Endometrial microvascular endothelial cells (primary cell): ENCODE results near the gene EMP2. TPM values are rescaled to one million over a fixed set of nuclear protein-coding genes. Genes with fewer than 3 reads are reported as not detected.

Experiments used
- in situ Hi-C: cut with HindIII; loops from 2 replicates; pipeline ENCODE4 v1.10.0; 2017; ENCODE audit warnings: low sequenced_read_pairs, low pct_unique_long_range_greater_than_20kb; ENCODE audit errors: inconsistent ontology term
- total RNA-seq: library from RNA; depleted of rRNA; stranded (reverse); fragments of >200 nt; gene quantifications from one replicate; pipeline ENCODE4 v1.2.3, GENCODE V29; 2015; ENCODE audit errors: inconsistent ontology term

The EMP2 gene
- total RNA-seq, 1 donor from 2014 or later = 26.4 TPM

- in situ Hi-C loops = no loop called here
These were observed 4.6 kb upstream of the EMP2 start for GRCh38 chr16:10584981-10585438.

DNA sequence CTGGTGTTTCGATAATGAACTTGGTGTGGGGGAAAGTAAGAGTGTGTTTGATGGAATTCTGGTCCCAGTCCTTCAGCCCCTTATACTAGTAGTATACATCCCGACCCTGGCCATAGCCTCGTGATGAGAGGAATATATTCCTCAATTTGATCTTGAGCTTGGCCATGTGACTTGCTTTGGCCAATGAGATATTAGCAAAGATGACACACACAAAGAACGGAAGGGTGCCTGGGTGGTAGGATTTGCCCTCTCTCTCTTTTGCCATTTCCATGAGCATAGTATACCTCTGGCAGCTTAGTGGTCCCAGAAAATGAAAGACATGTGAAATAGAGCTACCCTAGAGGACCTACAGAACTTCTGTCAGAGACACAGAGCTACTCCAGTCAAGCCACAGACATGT, 2.9 kb upstream of the EMP2 start:
- in situ Hi-C loops = no loop called here

DNA sequence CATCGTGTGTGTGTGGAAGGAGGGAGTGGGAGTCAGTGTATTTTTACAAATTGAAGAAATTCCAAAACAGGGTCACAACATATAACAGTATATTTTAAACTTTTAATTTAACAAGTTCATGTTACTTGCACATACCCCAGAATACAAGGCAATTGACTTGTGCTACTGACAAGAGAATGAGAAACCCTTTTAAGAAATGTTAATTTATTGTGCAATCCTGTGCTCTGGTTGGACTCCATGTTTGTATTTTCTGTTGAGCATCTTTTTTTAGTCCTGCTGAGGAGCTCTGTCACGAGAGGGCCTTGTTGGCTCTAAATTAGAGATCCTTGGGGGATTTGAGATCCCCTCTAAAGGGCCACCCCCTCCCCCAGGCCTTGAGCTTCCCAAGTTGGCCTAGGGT, 1.1 kb upstream of the EMP2 start:
- in situ Hi-C loops = no loop called here

GRCh38 chr16:10580883-10581247, 467 bp upstream of the EMP2 start:
- in situ Hi-C loops = no loop called here

DNA sequence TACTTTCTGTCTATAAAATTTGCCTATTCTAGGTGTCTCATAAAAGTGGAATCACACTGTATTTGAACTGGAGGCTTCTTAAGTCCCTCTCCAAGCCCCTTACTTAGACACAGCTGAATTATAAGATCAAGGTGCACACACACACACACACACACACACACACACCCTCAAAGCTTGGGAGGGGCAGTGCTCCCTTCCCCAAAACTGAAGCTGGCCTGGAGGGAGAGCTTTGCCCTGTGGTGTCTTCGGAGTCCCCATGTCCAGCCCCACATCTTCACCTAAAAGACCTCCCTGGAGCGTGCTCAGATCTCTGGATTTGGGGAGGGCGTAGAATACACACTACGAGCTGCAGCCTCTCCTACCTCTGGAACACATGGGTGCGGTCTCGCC, 828 bp downstream of the EMP2 start:
- in situ Hi-C loops = no loop called here

DNA sequence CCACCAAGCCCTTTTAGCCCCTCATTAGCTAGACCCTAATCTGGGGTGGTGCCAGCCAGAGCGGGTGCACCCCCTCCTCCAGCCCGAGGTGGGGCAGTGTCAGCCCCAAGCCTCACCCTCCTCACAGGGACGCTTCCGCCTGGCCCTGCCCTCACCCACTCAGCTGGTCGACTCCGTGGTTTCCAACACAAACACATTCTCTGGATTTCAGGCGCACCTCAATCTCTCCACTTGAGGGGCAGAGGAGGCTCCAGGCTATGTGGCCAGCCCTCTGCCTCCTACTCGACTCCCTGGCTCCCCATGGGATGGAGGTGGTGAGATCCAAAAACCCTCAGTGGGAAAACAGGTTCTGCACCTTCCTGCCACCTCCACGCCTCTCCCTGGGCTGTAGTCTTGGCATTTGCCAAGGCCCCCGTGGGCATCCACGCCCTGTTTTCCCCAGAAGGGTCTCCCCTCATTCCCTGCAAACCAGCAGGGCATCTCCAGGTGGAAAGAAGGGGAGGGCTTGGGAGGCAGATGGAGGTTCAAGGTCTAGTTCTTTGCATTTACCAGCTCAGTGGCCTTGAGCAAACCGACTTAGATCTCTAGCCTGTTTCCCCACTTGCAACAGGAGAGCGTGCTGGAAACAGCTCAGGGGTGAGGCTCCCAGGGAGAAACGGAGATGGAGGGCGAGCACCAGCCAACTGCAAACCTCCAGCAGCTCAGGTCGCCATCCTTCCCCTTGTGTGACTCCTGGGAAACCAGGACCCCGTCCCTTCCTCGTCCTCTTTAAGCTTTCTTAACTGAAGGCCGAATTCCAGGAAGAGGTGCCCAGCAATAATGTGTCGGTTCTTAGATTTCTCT, 1.7 kb downstream of the EMP2 start:
- in situ Hi-C loops = no loop called here

DNA sequence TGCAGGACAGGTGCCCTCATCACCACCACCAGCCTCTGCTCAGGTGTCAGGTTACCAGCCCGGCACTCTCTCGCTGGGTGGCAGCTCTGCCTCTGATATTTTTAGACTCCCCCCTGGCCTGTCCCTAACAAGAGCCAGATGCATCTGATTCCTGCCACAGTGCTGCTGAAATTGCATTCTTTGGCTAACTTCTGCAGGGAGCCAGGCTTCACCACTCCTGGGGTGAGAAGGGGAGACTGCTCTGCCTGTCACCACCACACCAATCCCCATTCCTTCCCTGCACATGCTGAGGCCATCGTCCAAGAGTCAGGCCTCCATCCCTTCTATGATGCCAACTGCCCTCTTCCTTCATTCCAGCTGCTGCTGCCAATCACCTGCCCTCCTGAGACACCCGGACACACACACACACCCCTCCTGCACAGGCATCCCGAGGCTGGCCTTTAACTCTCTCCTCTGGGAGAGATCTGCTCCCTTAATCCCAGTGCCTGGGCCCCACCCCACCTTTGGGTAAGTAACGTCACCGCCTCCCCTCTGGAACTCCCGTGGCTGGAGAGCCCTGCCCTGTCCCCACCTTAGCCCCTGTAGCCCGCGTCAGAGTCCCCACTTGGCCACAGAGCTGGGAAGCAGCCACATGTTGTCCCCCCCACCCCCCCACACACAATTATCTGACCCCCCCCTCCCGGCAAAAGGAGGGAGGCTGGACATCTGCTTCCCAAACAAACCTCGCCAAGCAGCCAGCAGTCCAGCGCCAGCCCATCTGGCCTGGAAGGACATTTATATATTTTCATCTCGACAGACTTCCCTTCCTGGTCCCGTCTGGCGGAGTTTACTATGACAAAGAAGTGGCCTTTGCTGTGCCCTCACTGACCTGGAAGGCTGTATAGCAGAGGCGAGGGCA, 2.8 kb downstream of the EMP2 start:
- in situ Hi-C loops = no loop called here

DNA sequence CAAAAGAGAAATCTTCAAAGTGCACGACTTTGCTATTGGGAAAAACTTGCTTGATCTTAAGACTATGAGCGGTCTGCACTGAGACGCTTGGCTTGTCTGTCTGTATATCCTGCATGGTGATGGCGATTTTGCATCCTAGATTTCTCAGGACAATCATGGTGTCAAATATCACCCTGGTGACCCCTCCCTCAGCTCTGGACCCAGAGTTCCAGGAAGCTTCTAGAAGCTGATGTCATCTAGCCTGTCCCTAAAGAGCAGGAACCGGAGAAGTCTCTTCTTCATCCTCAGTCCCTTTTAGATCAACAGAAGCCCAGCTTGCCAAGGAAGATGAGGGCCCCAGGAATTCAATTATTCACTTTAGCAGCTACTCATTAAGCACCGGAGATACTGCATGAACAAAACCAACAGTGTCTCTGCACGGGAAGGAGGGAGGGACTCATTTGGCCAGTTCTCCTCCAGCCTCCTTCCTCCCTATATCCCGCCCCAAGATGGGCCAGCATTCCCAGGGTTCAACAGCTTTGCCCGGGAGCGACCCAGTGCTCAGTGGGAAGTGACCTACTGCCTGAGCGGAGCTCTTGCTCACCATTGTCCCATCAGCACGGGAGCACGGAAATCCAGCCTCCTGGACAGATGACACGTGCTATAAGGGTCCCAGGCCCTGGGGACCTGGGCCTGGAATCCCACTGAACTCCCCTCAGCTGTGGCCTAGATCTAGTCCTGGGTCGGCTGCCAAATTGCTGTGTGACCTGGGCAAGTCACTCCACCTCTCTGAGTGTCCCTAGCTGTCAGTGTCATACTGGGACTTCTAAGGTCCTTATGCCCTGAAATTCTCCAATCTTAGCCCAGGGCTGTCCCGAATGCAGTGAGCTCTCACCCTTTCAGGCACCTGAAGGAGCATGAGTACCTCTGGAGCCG, 3.8 kb downstream of the EMP2 start:
- in situ Hi-C loops = no loop called here

DNA sequence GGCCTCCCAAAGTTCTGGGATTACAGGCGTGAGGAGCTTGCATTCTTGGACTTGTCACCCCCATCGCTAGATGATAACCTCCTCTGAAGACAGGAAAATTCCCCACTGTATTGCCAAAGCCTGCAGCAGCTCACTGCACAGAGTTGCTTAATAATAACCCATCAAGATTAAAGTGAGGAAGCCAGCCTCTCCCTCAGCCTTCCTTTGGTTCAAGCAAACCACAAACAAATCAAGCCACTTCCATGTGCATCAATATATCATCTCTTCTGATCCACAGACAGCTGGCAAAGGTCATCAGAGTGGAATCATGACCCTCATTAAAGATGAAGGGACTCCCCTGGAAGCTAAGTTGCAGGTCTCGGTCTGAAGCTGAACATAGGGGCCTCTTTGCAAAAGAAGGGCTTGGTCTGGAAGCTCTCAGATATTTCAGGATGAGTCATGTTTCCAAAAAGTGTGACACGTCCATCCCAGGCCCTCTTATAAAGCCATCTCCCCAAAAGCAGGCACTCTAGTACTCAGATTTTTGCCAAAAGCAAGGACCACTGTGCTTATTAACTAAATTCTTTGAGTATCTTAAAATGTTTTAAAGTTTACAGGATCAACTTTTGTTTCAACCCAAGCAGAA, 4.8 kb downstream of the EMP2 start:
- in situ Hi-C loops = no loop called here

GRCh38 chr16:10572611-10573010, 7.8 kb downstream of the EMP2 start:
- in situ Hi-C loops = no loop called here

GRCh38 chr16:10571354-10571753, 9.0 kb downstream of the EMP2 start:
- in situ Hi-C loops = no loop called here

DNA sequence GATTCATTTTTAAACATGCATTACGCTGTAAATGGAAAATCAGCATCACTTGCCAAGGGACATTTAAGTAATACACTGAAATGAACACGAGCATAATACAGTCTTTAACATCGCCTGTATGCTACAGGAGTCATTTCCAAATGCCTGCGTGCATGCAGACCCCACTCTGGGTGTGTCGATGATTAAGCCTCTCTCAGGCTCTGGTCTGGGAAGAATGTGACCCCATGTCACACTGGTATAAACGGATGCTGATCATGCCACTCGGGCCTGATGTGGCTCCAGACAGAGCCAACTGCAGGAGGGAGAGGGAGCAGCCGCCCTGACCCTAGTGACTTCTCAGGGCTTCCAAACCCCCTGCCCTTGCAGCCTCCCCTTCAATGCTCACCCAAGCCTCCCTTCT, 10.8 kb downstream of the EMP2 start:
- in situ Hi-C loops = no loop called here

GRCh38 chr16:10566613-10567012, 13.8 kb downstream of the EMP2 start:
- in situ Hi-C loops = no loop called here

- in situ Hi-C loops = no loop called here
These were observed 15.2 kb downstream of the EMP2 start for GRCh38 chr16:10565167-10565566.

DNA sequence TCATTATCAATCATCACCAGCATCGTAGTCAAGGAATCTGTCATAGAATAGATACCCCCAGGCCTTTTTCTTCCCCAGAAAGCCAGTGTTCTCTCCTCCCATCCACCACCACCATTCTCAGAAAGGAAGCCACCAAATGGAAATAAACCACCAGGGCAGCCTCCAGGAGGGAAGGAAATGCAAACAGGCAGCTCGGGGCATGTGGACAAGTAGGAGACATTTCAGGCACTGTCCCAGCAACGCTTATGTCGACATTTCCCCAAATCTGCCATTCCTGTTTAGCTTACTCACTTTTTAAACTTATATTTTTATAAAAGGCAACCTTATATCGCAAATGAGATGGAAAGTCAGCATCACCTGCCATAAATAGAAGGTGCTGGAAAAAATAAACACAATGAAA, 15.8 kb downstream of the EMP2 start:
- in situ Hi-C loops = no loop called here

DNA sequence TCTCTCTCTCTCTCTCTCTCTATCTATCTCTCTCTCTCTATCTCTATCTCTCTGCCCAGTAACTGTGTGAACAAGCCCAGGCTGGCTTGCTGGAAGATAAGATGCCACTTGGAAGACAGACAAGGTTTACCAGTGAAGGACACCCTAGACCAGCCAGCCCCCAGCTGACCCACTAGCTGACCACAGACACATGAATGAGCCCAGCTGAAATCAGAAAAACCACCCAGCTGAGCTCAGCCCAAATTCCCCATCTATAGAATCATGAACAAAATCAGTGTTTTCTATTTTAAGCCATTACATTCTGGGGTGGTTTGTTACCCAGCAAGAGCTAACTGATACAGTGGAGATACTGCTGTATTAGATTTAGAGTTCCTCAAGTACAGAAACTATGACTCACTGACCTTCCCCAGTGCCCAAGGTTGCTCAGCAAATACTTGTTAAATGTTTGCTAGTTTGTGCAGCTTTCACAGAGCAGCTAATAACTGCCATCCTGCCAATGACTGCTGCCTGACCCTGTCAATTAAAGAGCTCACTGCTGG, 18.0 kb downstream of the EMP2 start:
- in situ Hi-C loops = no loop called here

- in situ Hi-C loops = no loop called here
These were observed 19.0 kb downstream of the EMP2 start for GRCh38 chr16:10561425-10561824.

- in situ Hi-C loops = no loop called here
These were observed 19.4 kb downstream of the EMP2 start for GRCh38 chr16:10561001-10561400.
